T-cell (primary cell): ENCODE data around the gene TMSB10. TPM values are rescaled to one million over a fixed set of nuclear protein-coding genes. Genes with fewer than 3 reads are reported as not detected.
A peak's percentile ranks its signal among the peaks of the same experiment; 100 is the strongest.

Experiments
- ATAC-seq, 4 experiments: fragments of 200-7000 bp in 3 of 4; fragments of 150-1000 bp in 1 of 4; cut with Tn5 transposase; replicated peaks in 1 of 4; 1 replicate in 3 of 4; 2 replicates in 1 of 4; pipeline ENCODE4 v1.10.0; 2021; ENCODE audit warnings: moderate library complexity in 3 of 4, mild to moderate bottlenecking in 2 of 4, moderate number of reproducible peaks in 1 of 4
- CTCF ChIA-PET, 2 donors: fragments of 300-600 bp; sonication (Branson Sonifier 250); formaldehyde crosslinking; loops; one replicate each; lab custom pipeline; 2022; ENCODE audit warnings: antibody characterized with exemption in 2 of 2; lab: Charles Lee
- POLR2A ChIA-PET, 2 donors: fragments of 300-600 bp; sonication (Branson Sonifier 250); formaldehyde crosslinking; loops; one replicate each; lab custom pipeline; 2022; ENCODE audit warnings: antibody characterized with exemption in 2 of 2; lab: Charles Lee
- DNase-seq, 35 experiments: peaks; one replicate each; pipeline versions ENCODE4 v3.0.0 to v3.0.0-alpha.2; 2013 to 2023
- H3K27ac ChIP-seq: one replicate; pipeline ENCODE4 v1.5.1; 2013; ENCODE audit warnings: low read length
- H3K27me3 ChIP-seq, 2 experiments: replicated peaks in 1 of 2; 1 replicate in 1 of 2; 2 replicates in 1 of 2; pipeline versions ENCODE4 v1.6.1 to v1.7.0; 2013; ENCODE audit warnings: low read length in 1 of 2, mixed read lengths in 1 of 2; ENCODE audit not compliant: control insufficient read depth in 2 of 2, insufficient read depth in 2 of 2; ENCODE audit errors: extremely low read depth in 1 of 2
- H3K36me3 ChIP-seq, 2 donors: 1 replicate in 1 of 2; 2 replicates in 1 of 2; pipeline versions ENCODE4 v1.6.1 to v1.7.0; 2013; ENCODE audit warnings: low read length in 1 of 2; ENCODE audit not compliant: control insufficient read depth in 2 of 2, insufficient read depth in 1 of 2; ENCODE audit errors: extremely low read depth in 1 of 2
- H3K4me1 ChIP-seq, 2 experiments: 1 replicate in 1 of 2; 2 replicates in 1 of 2; pipeline versions ENCODE4 v1.6.1 to v1.7.0; 2013; ENCODE audit warnings: low read length in 2 of 2, mixed read lengths in 1 of 2; ENCODE audit not compliant: insufficient read depth in 2 of 2, control insufficient read depth in 1 of 2; ENCODE audit errors: extremely low read depth in 1 of 2
- H3K4me3 ChIP-seq, 2 donors: 1 replicate in 1 of 2; 2 replicates in 1 of 2; pipeline versions ENCODE4 v1.5.1 to v1.7.0; 2013; ENCODE audit warnings: mild to moderate bottlenecking in 2 of 2, low read length in 1 of 2, moderate library complexity in 1 of 2; ENCODE audit not compliant: control insufficient read depth in 1 of 2; ENCODE audit errors: extremely low read depth in 1 of 2
- H3K9me3 ChIP-seq: 2 replicates; pipeline ENCODE4 v1.7.0; 2013
- H3K27ac Mint-ChIP-seq, 2 donors: one replicate each; pipeline ENCODE4 v1.8.0; 2020 to 2021; ENCODE audit warnings: mild to moderate bottlenecking in 2 of 2, mixed read lengths in 2 of 2
- H3K27me3 Mint-ChIP-seq, 2 donors: one replicate each; pipeline ENCODE4 v1.8.0; 2021 to 2022; ENCODE audit warnings: mixed read lengths in 2 of 2
- H3K36me3 Mint-ChIP-seq: one replicate; pipeline ENCODE4 v1.8.0; 2021; ENCODE audit warnings: mixed read lengths
- H3K4me1 Mint-ChIP-seq, 3 donors: one replicate each; pipeline ENCODE4 v1.8.0; 2020 to 2022; ENCODE audit warnings: mixed read lengths in 3 of 3, mild to moderate bottlenecking in 1 of 3
- H3K4me3 Mint-ChIP-seq, 3 donors: one replicate each; pipeline ENCODE4 v1.8.0; 2020 to 2022; ENCODE audit warnings: mild to moderate bottlenecking in 3 of 3, mixed read lengths in 3 of 3, moderate library complexity in 3 of 3
- H3K9me3 Mint-ChIP-seq, 3 donors: one replicate each; pipeline ENCODE4 v1.8.0; 2020 to 2022; ENCODE audit warnings: mixed read lengths in 3 of 3
- WGBS: methylation state at CpG from one replicate; pipeline ENCODE4 v1.1.5; 2013; ENCODE audit warnings: missing lambda C conversion rate; ENCODE audit not compliant: insufficient coverage; 5-methylcytosine and 5-hydroxymethylcytosine counted together
- total RNA-seq, 35 experiments: library from RNA in 6 of 35; stranded (reverse) in 6 of 35; fragments of 120-200 nt in 1 of 35; gene quantifications; one replicate each; pipeline versions ENCODE4 v1.2.1 to v1.2.4 and lab custom pipeline; 2013 to 2026

The TMSB10 gene
- total RNA-seq, 5 donors from 2014 or later (not counting 1 experiment from before 2014, with no cell fraction given) = 1,423 to 1,890 (median 1,689) TPM

GRCh38 chr2:84876369-84876768 lies 29.1 kb upstream of the TMSB10 start:
- 87% methylated on average over 2 of the region's 3 CpGs for WGBS
- ATAC-seq (no peak), DNase-seq (no peak)
- H3K9me3 Mint-ChIP-seq = no peaks in the 10 kb centered on the region
- peak overlapping the region in 1 of 2 donors; percentile 27 for H3K4me3 ChIP-seq
- ChIA-PET POLR2A (interaction anchor here in 1 of 2 donors (1.0 kb wide), 1 partner anchor 28 kb away, joined by 3 read pairs; no protein-coding TSS in a partner anchor), CTCF (interaction anchor here (0.7 to 1.2 kb wide), 3 partner anchors 50 to 160 kb away, joined by 3 to 4 read pairs (median 3); no protein-coding TSS in a partner anchor)
- H3K36me3 ChIP-seq = peaks cover 2 to 12% of the 10 kb centered on the region in 2 donors
- no peak overlapping the region for H3K27ac ChIP-seq
- H3K4me3 Mint-ChIP-seq = peak overlapping the region in 2 of 3 donors; percentile 90 to 99
- no peaks in the 10 kb centered on the region for H3K27me3 Mint-ChIP-seq
- H3K4me1 Mint-ChIP-seq = peaks cover 75 to 78% (median 76%) of the 10 kb centered on the region in 3 donors
- H3K9me3 ChIP-seq = no peaks in the 10 kb centered on the region
- H3K36me3 Mint-ChIP-seq = peaks cover 9% of the 10 kb centered on the region
- H3K27me3 ChIP-seq = peaks cover 0 to 5% of the 10 kb centered on the region in 2 experiments
- H3K27ac Mint-ChIP-seq = peak overlapping the region; percentile 91 to 94
- H3K4me1 ChIP-seq = peaks cover 19 to 73% of the 10 kb centered on the region in 2 experiments

GRCh38 chr2:84878459-84878858 lies 27.0 kb upstream of the TMSB10 start:
- H3K9me3 ChIP-seq = no peaks in the 10 kb centered on the region
- Mint-ChIP-seq H3K4me3 (peak overlapping the region; percentile 90 to 99 (median 91)), H3K27ac (peak overlapping the region; percentile 91 to 94), H3K4me1 (peaks cover 70 to 78% (median 73%) of the 10 kb centered on the region in 3 donors), H3K9me3 (no peaks in the 10 kb centered on the region), H3K36me3 (peaks cover 7% of the 10 kb centered on the region), H3K27me3 (no peaks in the 10 kb centered on the region)
- ATAC-seq (no peak), DNase-seq (no peak)
- peak overlapping the region; percentile 45 for H3K27ac ChIP-seq
- CTCF ChIA-PET = interaction anchor here in 1 of 2 donors (1.8 kb wide), 1 partner anchor 9 kb away, joined by 6 read pairs; no protein-coding TSS in a partner anchor
- WGBS = no CpG with 5 or more reads among the region's 1 CpG
- peak overlapping the region; percentile 71 to 99 for H3K4me3 ChIP-seq
- peaks cover 24 to 61% of the 10 kb centered on the region in 2 experiments for H3K4me1 ChIP-seq
- peaks cover 2 to 6% of the 10 kb centered on the region in 2 donors for H3K36me3 ChIP-seq
- peaks cover 0 to 5% of the 10 kb centered on the region in 2 experiments for H3K27me3 ChIP-seq
- POLR2A ChIA-PET = no interaction called here

- CTCF ChIA-PET = interaction anchor here (0.7 kb wide), 2 partner anchors 10 to 345 kb away, joined by 3 to 5 read pairs; no protein-coding TSS in a partner anchor
- Mint-ChIP-seq H3K27me3 (no peaks in the 10 kb centered on the region), H3K27ac (peak overlapping the region; percentile 91 to 94), H3K9me3 (no peaks in the 10 kb centered on the region), H3K4me1 (peaks cover 70 to 80% (median 73%) of the 10 kb centered on the region in 3 donors), H3K36me3 (peaks cover 7% of the 10 kb centered on the region), H3K4me3 (peak overlapping the region; percentile 90 to 99 (median 91))
- H3K36me3 ChIP-seq = peaks cover 2 to 6% of the 10 kb centered on the region in 2 donors
- ATAC-seq (no peak), DNase-seq (no peak)
- peak overlapping the region; percentile 71 to 99 for H3K4me3 ChIP-seq
- POLR2A ChIA-PET = interaction anchor here in 1 of 2 donors (0.6 to 0.7 kb wide), 2 partner anchors 38 to 96 kb away, joined by 3 to 8 read pairs; no protein-coding TSS in a partner anchor
- 48% methylated on average over 2 of the region's 7 CpGs for WGBS
- no peaks in the 10 kb centered on the region for H3K9me3 ChIP-seq
- H3K4me1 ChIP-seq = peaks cover 24 to 60% of the 10 kb centered on the region in 2 experiments
- peaks cover 0 to 5% of the 10 kb centered on the region in 2 experiments for H3K27me3 ChIP-seq
- H3K27ac ChIP-seq = peak overlapping the region; percentile 45
Measured at GRCh38 chr2:84878896-84879583, 26.4 kb upstream of the TMSB10 start.

- H3K27me3 Mint-ChIP-seq = no peaks in the 10 kb centered on the region
- H3K9me3 Mint-ChIP-seq = no peaks in the 10 kb centered on the region
- ATAC-seq (peak in 2 of 4 experiments; percentile 9 to 13), DNase-seq (peak in 3 of 35 experiments; percentile 20 to 48 (median 35))
- peak overlapping the region; percentile 71 to 99 for H3K4me3 ChIP-seq
- 6% methylated on average over 27 of the region's 45 CpGs for WGBS
- ChIA-PET CTCF (interaction anchor here (0.6 to 4.0 kb wide), 7 partner anchors 9 to 345 kb away, joined by 3 to 41 read pairs (median 3); no protein-coding TSS in a partner anchor), POLR2A (interaction anchor here in 1 of 2 donors (0.7 to 1.3 kb wide), 2 partner anchors 26 to 39 kb away, joined by 3 to 8 read pairs; no protein-coding TSS in a partner anchor)
- H3K36me3 Mint-ChIP-seq = peaks cover 6% of the 10 kb centered on the region
- H3K9me3 ChIP-seq = no peaks in the 10 kb centered on the region
- H3K4me3 Mint-ChIP-seq = peak overlapping the region; percentile 90 to 99 (median 91)
- H3K4me1 Mint-ChIP-seq = peaks cover 70 to 79% (median 73%) of the 10 kb centered on the region in 3 donors
- peaks cover under 1 to 2% of the 10 kb centered on the region in 2 donors for H3K36me3 ChIP-seq
- H3K27me3 ChIP-seq = peaks cover 0 to 5% of the 10 kb centered on the region in 2 experiments
- peak overlapping the region; percentile 64 for H3K27ac ChIP-seq
- peaks cover 24 to 53% of the 10 kb centered on the region in 2 experiments for H3K4me1 ChIP-seq
- peak overlapping the region; percentile 91 to 94 for H3K27ac Mint-ChIP-seq
Measured at GRCh38 chr2:84879584-84880394, 25.7 kb upstream of the TMSB10 start.

- peak overlapping the region; percentile 71 to 99 for H3K4me3 ChIP-seq
- ChIA-PET POLR2A (interaction anchor here (0.6 to 1.3 kb wide), 2 partner anchors 24 to 26 kb away, joined by 3 to 4 read pairs; no protein-coding TSS in a partner anchor), CTCF (interaction anchor here in 1 of 2 donors (0.8 to 4.0 kb wide), 5 partner anchors 9 to 98 kb away, joined by 3 to 41 read pairs (median 3); no protein-coding TSS in a partner anchor)
- WGBS = 0% methylated on average over 7 of the region's 8 CpGs
- H3K36me3 Mint-ChIP-seq = peaks cover under 1% of the 10 kb centered on the region
- H3K9me3 ChIP-seq = no peaks in the 10 kb centered on the region
- peak overlapping the region; percentile 64 for H3K27ac ChIP-seq
- H3K36me3 ChIP-seq = peaks cover 0 to 2% of the 10 kb centered on the region in 2 donors
- no peaks in the 10 kb centered on the region for H3K9me3 Mint-ChIP-seq
- peaks cover 65 to 73% (median 71%) of the 10 kb centered on the region in 3 donors for H3K4me1 Mint-ChIP-seq
- peak overlapping the region; percentile 91 to 94 for H3K27ac Mint-ChIP-seq
- H3K27me3 ChIP-seq = peaks cover 0 to 5% of the 10 kb centered on the region in 2 experiments
- peaks cover 20 to 48% of the 10 kb centered on the region in 2 experiments for H3K4me1 ChIP-seq
- H3K27me3 Mint-ChIP-seq = no peaks in the 10 kb centered on the region
- H3K4me3 Mint-ChIP-seq = peak overlapping the region; percentile 90 to 99 (median 91)
- ATAC-seq (peak in 2 of 4 experiments; percentile 2 to 3), DNase-seq (no peak)
Measured at GRCh38 chr2:84880395-84880644, 25.1 kb upstream of the TMSB10 start.
